Fibroblast of pulmonary artery (primary cell): ENCODE measurements around the gene EHMT1.
"Not testable (repeated sequence)": the region's sequence is repeated elsewhere in the genome, so short reads cannot be mapped to it uniquely, and the experiment has no call there.

Experiments used
- DNase-seq: peaks from one replicate; pipeline ENCODE4 v3.0.0-alpha.2; 2010; ENCODE audit warnings: low read depth
- H3K4me3 ChIP-seq: replicated peaks from 2 replicates; pipeline ENCODE4 v1.5.1; 2011; ENCODE audit warnings: low read depth, mild to moderate bottlenecking, control low read depth, low read length, moderate library complexity
- CTCF ChIP-seq: IDR thresholded peaks from 2 replicates; pipeline ENCODE4 v1.5.1; 2011; ENCODE audit warnings: mild to moderate bottlenecking, control low read depth, low read length, inconsistent platforms; ENCODE audit errors: missing control alignments

EHMT1 gene

GRCh38 chr9:137614631-137615386 lies 4.0 kb upstream of the EHMT1 start:
- no peak for TF ChIP-seq CTCF
- no peak for DNase-seq
- H3K4me3 ChIP-seq, result no peak overlapping the region

GRCh38 chr9:137615387-137615871 lies 3.4 kb upstream of the EHMT1 start:
- TF ChIP-seq CTCF, result no peak
- DNase-seq, result no peak

GRCh38 chr9:137619240-137620047 lies 639 bp downstream of the EHMT1 start:
- peak; percentile 57 for DNase-seq
- TF ChIP-seq CTCF, result no peak
- peak overlapping the region; percentile 61 for H3K4me3 ChIP-seq

More at GRCh38 chr9:137615387-137615871, 3.4 kb upstream of the EHMT1 start:
- no peak overlapping the region for H3K4me3 ChIP-seq

DNA sequence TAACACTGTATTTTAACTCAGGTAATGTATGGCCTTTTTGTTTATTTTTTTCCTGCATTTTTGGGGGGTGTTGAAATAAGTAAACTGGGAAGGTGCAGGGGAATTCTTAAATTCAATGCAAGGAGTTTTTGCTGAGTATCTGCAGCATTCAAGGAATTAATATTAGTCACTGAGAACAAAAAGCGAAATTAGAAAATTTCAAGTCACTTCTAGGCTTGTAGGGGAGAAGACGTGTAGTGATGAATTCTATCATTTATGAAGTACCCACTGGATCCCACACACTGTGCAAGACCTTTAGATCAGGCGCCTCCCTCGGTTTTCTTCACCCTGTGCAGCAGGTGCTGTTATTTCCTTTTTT lies 1.2 kb downstream of the EHMT1 start:
- DNase-seq, result no peak
- no peak for TF ChIP-seq CTCF
- peak overlapping the region; percentile 61 for H3K4me3 ChIP-seq

GRCh38 chr9:137620581-137620980 lies 1.8 kb downstream of the EHMT1 start:
- no peak for DNase-seq
- peak overlapping the region; percentile 61 for H3K4me3 ChIP-seq
- TF ChIP-seq CTCF, result no peak

DNA sequence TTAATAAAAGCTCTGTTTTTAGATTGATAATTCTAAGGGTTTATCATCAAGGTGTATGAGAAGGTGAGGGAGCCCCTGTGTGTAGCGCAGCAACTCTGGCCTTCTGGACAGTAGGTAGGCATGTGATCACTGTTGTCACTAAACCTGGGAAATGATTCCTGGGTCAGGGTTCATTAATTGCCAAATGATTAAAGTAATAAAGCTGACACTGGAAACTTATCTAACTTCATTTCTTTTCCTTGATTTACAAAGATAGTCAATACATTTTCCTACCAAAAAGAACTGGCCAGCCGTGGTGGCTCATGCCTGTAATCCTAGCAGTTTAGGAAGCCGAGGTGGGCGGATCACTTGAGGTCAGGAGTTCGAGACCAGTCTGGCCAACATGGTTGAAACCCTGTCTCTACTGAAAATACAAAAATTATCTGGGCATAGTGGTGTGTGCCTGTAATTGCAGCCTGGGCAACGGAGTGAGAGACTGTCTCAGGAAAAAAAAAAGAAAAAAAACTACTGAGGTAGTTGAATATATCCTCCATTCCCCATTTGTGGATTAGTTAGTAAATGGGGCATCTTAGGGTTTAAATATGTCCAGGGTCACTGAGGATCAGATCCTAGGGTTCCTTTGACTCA lies 2.4 kb downstream of the EHMT1 start:
- no peak overlapping the region for H3K4me3 ChIP-seq
- peak; percentile 40 for DNase-seq
- TF ChIP-seq CTCF, result peak; percentile 39

- DNase-seq, H3K4me3 ChIP-seq: not testable (repeated sequence)
Observed at GRCh38 chr9:137622211-137622610, 3.4 kb downstream of the EHMT1 start.
